Adrenal gland (tissue), 5 donors: ENCODE data around the gene RPS27A.
"Not testable (repeated sequence)": the region's sequence is repeated elsewhere in the genome, so short reads cannot be mapped to it uniquely, and the experiment has no call there.

ENCODE experiments used
- POLR2A ChIP-seq, 2 donors: fragments of 450-650 bp; IDR thresholded peaks; one replicate each; pipeline ENCODE4 v1.6.1; 2017; ENCODE audit warnings: antibody characterized with exemption in 2 of 2, mild to moderate bottlenecking in 2 of 2, moderate library complexity in 1 of 2
- TF ChIP-seq, protein P1 (sequence below), 6 experiments: fragments of 450-650 bp in 4 of 6; fragments of 200-600 bp in 2 of 6; sonication (generic) in 1 of 6; IDR thresholded peaks; 1 replicate in 5 of 6; 2 replicates in 1 of 6; pipeline versions ENCODE4 v1.5.1 to v1.8.0; 2016 to 2021; ENCODE audit warnings: antibody characterized with exemption in 6 of 6, mild to moderate bottlenecking in 2 of 6, moderate library complexity in 1 of 6
- donor health status: DM: no; HTN: no; CAD: no.

DNA sequence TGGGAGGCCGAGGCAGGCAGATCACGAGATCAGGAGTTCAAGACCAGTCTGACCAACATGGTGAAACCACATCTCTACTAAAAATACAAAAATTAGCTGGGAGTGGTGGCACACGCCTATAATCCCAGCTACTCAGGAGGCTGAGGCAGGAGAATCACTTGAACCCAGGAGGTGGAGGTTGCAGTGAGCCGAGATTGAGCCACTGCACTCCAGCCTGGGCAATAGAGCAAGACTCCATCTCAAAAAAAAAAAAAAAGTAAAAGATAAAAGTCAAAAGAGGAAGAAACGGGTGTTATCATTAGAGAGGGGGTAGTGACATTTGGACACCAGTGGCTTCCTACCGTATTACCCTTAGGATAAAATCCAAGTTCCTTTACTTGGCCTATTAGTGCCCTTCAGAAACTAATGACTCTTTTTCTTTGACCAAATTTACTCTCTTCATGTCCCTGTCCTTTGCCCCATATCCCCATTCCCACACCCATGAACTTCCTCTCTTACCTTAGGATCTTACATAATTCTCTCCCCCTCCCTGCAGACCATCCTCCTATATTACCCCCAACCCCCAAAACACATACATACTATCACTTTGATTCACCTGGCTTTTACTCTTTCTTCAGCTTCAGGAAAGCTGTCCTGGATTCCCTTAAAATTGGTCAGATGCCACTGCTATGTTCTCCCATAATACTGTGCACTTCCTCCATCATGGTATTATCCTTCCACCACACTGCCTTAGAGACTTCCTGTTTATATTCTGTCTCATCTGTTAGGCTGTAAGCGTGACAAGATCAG is 4.9 kb upstream of the RPS27A start:
- TF ChIP-seq, protein P1, sequence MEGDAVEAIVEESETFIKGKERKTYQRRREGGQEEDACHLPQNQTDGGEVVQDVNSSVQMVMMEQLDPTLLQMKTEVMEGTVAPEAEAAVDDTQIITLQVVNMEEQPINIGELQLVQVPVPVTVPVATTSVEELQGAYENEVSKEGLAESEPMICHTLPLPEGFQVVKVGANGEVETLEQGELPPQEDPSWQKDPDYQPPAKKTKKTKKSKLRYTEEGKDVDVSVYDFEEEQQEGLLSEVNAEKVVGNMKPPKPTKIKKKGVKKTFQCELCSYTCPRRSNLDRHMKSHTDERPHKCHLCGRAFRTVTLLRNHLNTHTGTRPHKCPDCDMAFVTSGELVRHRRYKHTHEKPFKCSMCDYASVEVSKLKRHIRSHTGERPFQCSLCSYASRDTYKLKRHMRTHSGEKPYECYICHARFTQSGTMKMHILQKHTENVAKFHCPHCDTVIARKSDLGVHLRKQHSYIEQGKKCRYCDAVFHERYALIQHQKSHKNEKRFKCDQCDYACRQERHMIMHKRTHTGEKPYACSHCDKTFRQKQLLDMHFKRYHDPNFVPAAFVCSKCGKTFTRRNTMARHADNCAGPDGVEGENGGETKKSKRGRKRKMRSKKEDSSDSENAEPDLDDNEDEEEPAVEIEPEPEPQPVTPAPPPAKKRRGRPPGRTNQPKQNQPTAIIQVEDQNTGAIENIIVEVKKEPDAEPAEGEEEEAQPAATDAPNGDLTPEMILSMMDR (IDR thresholded peaks at IDR 0.05): not testable (repeated sequence)
- TF ChIP-seq POLR2A (IDR thresholded peaks at IDR 0.05): not testable (repeated sequence)
